ENCODE measurements around the gene MRTO4.
"Not testable (repeated sequence)": the region's sequence is repeated elsewhere in the genome, so short reads cannot be mapped to it uniquely, and the experiment has no call there.

The MRTO4 gene

GRCh38 chr1:19251305-19252196 lies at the start of gene MRTO4, which contains the start of gene EMC1:
MRTO4 (plus strand) TSS chr1:19251805; CDS start chr1:19251836, 31 bp downstream.
EMC1 (minus strand) TSS chr1:19251524; CDS start chr1:19251509, 15 bp downstream.
- DNase-seq, result peak; percentile 90

GRCh38 chr1:19202396-19202795 lies 49.2 kb upstream of the MRTO4 start:
- no peak for DNase-seq

GRCh38 chr1:19203440-19203839 lies 48.2 kb upstream of the MRTO4 start:
- DNase-seq, result no peak

GRCh38 chr1:19204446-19205266 lies 46.9 kb upstream of the MRTO4 start:
- no peak for DNase-seq

GRCh38 chr1:19205403-19205802 lies 46.2 kb upstream of the MRTO4 start:
- DNase-seq, result no peak

GRCh38 chr1:19205845-19206244 lies 45.8 kb upstream of the MRTO4 start:
- DNase-seq, result no peak

- DNase-seq, result no peak
Measured at GRCh38 chr1:19206947-19207346, 44.7 kb upstream of the MRTO4 start.

- DNase-seq, result no peak
Measured at GRCh38 chr1:19208710-19209438, 42.7 kb upstream of the MRTO4 start.

GRCh38 chr1:19209439-19209989 lies 42.1 kb upstream of the MRTO4 start:
- DNase-seq, result peak; percentile 76

- DNase-seq, result peak; percentile 97
Measured at GRCh38 chr1:19209990-19210771, 41.4 kb upstream of the MRTO4 start, which contains the start of gene UBR4. UBR4 (minus strand) TSS chr1:19210266; CDS start chr1:19210248, 18 bp downstream.

GRCh38 chr1:19210772-19211549 lies 40.6 kb upstream of the MRTO4 start:
- DNase-seq, result no peak

GRCh38 chr1:19212167-19212566 lies 39.4 kb upstream of the MRTO4 start:
- no peak for DNase-seq

- DNase-seq, result no peak
Measured at GRCh38 chr1:19213580-19213979, 38.0 kb upstream of the MRTO4 start.

GRCh38 chr1:19216585-19216984 lies 35.0 kb upstream of the MRTO4 start:
- not testable (repeated sequence) for DNase-seq

GRCh38 chr1:19219451-19219850 lies 32.2 kb upstream of the MRTO4 start:
- no peak for DNase-seq

- no peak for DNase-seq
Measured at GRCh38 chr1:19220080-19220846, 31.3 kb upstream of the MRTO4 start.

GRCh38 chr1:19220991-19221390 lies 30.6 kb upstream of the MRTO4 start:
- no peak for DNase-seq

GRCh38 chr1:19222573-19222972 lies 29.0 kb upstream of the MRTO4 start:
- no peak for DNase-seq

- no peak for DNase-seq
Measured at GRCh38 chr1:19222979-19223824, 28.4 kb upstream of the MRTO4 start.

All from stimulated activated CD4-positive, alpha-beta T cell treated with anti-CD3 and anti-CD28 coated beads, Interleukin-1b, Interleukin-23, amount 100 ng/mL, for 48 hours (primary cell).